HepG2 (cell line): ENCODE data around the gene L1CAM. TPM values are rescaled to one million over a fixed set of nuclear protein-coding genes. Genes with fewer than 3 reads are reported as not detected.

Source experiments
- GABPA ChIP-seq, 2 experiments: IDR thresholded peaks; 2 replicates each; pipeline ENCODE4 v1.6.1; 2011 to 2016; ENCODE audit warnings: low read depth in 2 of 2, low read length in 1 of 2, missing biosample characterization in 1 of 2, missing genetic modification characterization in 1 of 2
- HHEX ChIP-seq: IDR thresholded peaks from 2 replicates; pipeline ENCODE4 v1.6.1; 2016; ENCODE audit warnings: control low read depth
- MIER2 ChIP-seq: IDR thresholded peaks from 2 replicates; pipeline ENCODE4 v1.6.1; 2016; ENCODE audit warnings: missing biosample characterization, missing genetic modification reagents
- PHF20 ChIP-seq: sonication (generic); formaldehyde crosslinking; IDR thresholded peaks from 2 replicates; pipeline ENCODE4 v1.5.0; 2020; ENCODE audit warnings: mild to moderate bottlenecking, missing genetic modification reagents
- RFX3 ChIP-seq: IDR thresholded peaks from 2 replicates; pipeline ENCODE4 v1.6.1; 2016; ENCODE audit warnings: missing biosample characterization, missing genetic modification reagents
- ZNF350 ChIP-seq: sonication (generic); formaldehyde crosslinking; IDR thresholded peaks from 2 replicates; pipeline ENCODE4 v1.4.0; 2020; ENCODE audit warnings: mild to moderate bottlenecking, low read depth, missing genetic modification reagents, borderline replicate concordance
- polyA plus RNA-seq, 8 experiments: library from polyadenylated mRNA; depleted of rRNA in 3 of 8; stranded (reverse) in 7 of 8; unstranded in 1 of 8; fragments of >200 nt; fragmentation: Illumina TruSeq in 4 of 8; extraction: Trizol in 4 of 8; gene quantifications; 2 replicates each; pipeline versions ENCODE4 v1.2.1 to v1.2.3, GENCODE V29; 2011 to 2016; ENCODE audit warnings: low read depth in 4 of 8, missing spikeins in 1 of 8, mixed read lengths in 1 of 8; ENCODE audit not compliant: insufficient read depth in 1 of 8
- total RNA-seq, 5 experiments: library from RNA; depleted of rRNA; stranded (reverse); fragments of >200 nt; fragmentation: Illumina TruSeq; extraction: Trizol; gene quantifications; 2 replicates each; pipeline ENCODE4 v1.2.3, GENCODE V29; 2016; ENCODE audit warnings: low read depth in 1 of 5
- TF ChIP-seq, protein P1 (sequence below): sonication (generic); formaldehyde crosslinking; IDR thresholded peaks from 2 replicates; pipeline ENCODE4 v1.4.0; 2020; ENCODE audit warnings: missing genetic modification reagents
- TF ChIP-seq, protein P2 (sequence below): sonication (generic); formaldehyde crosslinking; IDR thresholded peaks from 2 replicates; pipeline ENCODE4 v1.9.0; 2021; ENCODE audit warnings: mild to moderate bottlenecking, missing genetic modification reagents
- TF ChIP-seq, protein P3 (sequence below), 2 experiments: fragments of 450-650 bp in 1 of 2; sonication (generic) in 1 of 2; formaldehyde crosslinking in 1 of 2; IDR thresholded peaks; 2 replicates each; pipeline versions ENCODE4 v1.6.1 to v1.8.0; 2016 to 2022; ENCODE audit warnings: antibody characterized with exemption in 1 of 2, mild to moderate bottlenecking in 1 of 2, missing genetic modification reagents in 1 of 2

L1CAM gene
- total and polyA plus RNA-seq, 2 of the 13 experiments (the other 11 are each of a cell fraction or from before 2014, with no cell fraction given) = 1.4 to 2.0 TPM

DNA sequence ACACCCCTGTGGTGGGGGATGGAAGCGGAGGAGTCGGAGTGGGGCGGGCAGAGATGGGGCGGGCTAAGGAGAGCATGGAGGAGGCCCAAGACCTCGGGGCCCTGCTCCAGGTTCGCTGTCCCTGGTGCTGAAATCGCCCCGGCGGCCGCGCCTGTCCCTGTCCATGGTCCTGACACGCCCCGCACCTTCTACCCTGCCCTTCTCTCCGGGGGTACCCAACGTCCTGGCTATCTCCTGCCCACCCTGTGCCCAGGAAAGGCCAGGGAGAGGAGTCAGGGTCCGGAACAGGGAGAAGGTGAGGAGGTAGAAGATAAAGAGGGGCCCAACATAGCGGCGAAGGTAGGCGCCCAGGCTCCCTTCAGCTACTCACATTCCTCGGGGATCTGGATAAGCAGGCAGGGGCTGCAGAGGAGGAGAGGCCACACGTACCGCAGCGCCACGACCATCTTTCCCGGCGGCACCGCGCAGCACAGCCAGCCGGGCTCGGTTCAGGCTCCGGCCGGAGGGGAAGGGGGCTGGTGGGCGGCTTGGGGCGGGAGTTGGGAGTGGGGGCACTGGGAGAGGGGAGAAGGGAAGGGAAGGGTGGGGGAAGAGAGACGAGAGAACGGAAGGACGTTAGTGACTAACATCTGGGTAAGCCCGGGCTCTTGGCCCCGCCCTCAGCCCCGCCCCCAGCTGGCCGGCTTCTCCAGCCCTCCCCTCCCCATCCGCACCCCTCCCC is 10.4 kb downstream of the L1CAM start (continued):
- TF ChIP-seq, protein P1, sequence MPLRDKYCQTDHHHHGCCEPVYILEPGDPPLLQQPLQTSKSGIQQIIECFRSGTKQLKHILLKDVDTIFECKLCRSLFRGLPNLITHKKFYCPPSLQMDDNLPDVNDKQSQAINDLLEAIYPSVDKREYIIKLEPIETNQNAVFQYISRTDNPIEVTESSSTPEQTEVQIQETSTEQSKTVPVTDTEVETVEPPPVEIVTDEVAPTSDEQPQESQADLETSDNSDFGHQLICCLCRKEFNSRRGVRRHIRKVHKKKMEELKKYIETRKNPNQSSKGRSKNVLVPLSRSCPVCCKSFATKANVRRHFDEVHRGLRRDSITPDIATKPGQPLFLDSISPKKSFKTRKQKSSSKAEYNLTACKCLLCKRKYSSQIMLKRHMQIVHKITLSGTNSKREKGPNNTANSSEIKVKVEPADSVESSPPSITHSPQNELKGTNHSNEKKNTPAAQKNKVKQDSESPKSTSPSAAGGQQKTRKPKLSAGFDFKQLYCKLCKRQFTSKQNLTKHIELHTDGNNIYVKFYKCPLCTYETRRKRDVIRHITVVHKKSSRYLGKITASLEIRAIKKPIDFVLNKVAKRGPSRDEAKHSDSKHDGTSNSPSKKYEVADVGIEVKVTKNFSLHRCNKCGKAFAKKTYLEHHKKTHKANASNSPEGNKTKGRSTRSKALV (CRISPR knock-in tag) = peak; percentile 98
- TF ChIP-seq, protein P2, sequence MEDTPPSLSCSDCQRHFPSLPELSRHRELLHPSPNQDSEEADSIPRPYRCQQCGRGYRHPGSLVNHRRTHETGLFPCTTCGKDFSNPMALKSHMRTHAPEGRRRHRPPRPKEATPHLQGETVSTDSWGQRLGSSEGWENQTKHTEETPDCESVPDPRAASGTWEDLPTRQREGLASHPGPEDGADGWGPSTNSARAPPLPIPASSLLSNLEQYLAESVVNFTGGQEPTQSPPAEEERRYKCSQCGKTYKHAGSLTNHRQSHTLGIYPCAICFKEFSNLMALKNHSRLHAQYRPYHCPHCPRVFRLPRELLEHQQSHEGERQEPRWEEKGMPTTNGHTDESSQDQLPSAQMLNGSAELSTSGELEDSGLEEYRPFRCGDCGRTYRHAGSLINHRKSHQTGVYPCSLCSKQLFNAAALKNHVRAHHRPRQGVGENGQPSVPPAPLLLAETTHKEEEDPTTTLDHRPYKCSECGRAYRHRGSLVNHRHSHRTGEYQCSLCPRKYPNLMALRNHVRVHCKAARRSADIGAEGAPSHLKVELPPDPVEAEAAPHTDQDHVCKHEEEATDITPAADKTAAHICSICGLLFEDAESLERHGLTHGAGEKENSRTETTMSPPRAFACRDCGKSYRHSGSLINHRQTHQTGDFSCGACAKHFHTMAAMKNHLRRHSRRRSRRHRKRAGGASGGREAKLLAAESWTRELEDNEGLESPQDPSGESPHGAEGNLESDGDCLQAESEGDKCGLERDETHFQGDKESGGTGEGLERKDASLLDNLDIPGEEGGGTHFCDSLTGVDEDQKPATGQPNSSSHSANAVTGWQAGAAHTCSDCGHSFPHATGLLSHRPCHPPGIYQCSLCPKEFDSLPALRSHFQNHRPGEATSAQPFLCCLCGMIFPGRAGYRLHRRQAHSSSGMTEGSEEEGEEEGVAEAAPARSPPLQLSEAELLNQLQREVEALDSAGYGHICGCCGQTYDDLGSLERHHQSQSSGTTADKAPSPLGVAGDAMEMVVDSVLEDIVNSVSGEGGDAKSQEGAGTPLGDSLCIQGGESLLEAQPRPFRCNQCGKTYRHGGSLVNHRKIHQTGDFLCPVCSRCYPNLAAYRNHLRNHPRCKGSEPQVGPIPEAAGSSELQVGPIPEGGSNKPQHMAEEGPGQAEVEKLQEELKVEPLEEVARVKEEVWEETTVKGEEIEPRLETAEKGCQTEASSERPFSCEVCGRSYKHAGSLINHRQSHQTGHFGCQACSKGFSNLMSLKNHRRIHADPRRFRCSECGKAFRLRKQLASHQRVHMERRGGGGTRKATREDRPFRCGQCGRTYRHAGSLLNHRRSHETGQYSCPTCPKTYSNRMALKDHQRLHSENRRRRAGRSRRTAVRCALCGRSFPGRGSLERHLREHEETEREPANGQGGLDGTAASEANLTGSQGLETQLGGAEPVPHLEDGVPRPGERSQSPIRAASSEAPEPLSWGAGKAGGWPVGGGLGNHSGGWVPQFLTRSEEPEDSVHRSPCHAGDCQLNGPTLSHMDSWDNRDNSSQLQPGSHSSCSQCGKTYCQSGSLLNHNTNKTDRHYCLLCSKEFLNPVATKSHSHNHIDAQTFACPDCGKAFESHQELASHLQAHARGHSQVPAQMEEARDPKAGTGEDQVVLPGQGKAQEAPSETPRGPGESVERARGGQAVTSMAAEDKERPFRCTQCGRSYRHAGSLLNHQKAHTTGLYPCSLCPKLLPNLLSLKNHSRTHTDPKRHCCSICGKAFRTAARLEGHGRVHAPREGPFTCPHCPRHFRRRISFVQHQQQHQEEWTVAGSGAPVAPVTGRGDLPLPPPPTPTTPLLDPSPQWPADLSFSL (CRISPR knock-in tag) = peak; percentile 88
- TF ChIP-seq GABPA (IDR thresholded peaks at IDR 0.05; ENCODE audit: low read depth, low read length) = no peak
- TF ChIP-seq GABPA (CRISPR knock-in tag; IDR thresholded peaks at IDR 0.05; ENCODE audit: low read depth) = peak; percentile 67
- peak; percentile 94 for TF ChIP-seq ZNF350 (CRISPR knock-in tag)
- TF ChIP-seq PHF20 (CRISPR knock-in tag) = peak; percentile 86
- TF ChIP-seq RFX3 (CRISPR knock-in tag) = peak; percentile 75
- TF ChIP-seq MIER2 = peak; percentile 99
- TF ChIP-seq, protein P3, sequence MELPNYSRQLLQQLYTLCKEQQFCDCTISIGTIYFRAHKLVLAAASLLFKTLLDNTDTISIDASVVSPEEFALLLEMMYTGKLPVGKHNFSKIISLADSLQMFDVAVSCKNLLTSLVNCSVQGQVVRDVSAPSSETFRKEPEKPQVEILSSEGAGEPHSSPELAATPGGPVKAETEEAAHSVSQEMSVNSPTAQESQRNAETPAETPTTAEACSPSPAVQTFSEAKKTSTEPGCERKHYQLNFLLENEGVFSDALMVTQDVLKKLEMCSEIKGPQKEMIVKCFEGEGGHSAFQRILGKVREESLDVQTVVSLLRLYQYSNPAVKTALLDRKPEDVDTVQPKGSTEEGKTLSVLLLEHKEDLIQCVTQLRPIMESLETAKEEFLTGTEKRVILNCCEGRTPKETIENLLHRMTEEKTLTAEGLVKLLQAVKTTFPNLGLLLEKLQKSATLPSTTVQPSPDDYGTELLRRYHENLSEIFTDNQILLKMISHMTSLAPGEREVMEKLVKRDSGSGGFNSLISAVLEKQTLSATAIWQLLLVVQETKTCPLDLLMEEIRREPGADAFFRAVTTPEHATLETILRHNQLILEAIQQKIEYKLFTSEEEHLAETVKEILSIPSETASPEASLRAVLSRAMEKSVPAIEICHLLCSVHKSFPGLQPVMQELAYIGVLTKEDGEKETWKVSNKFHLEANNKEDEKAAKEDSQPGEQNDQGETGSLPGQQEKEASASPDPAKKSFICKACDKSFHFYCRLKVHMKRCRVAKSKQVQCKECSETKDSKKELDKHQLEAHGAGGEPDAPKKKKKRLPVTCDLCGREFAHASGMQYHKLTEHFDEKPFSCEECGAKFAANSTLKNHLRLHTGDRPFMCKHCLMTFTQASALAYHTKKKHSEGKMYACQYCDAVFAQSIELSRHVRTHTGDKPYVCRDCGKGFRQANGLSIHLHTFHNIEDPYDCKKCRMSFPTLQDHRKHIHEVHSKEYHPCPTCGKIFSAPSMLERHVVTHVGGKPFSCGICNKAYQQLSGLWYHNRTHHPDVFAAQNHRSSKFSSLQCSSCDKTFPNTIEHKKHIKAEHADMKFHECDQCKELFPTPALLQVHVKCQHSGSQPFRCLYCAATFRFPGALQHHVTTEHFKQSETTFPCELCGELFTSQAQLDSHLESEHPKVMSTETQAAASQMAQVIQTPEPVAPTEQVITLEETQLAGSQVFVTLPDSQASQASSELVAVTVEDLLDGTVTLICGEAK (IDR thresholded peaks at IDR 0.05) = no peak
- TF ChIP-seq, protein P3 (CRISPR knock-in tag; IDR thresholded peaks at IDR 0.05) = peak; percentile 97
- TF ChIP-seq HHEX = peak; percentile 73
